Esophagus squamous epithelium (tissue), 5 donors: ENCODE results near the gene KTI12. TPM values are rescaled to one million over a fixed set of nuclear protein-coding genes. Genes with fewer than 3 reads are reported as not detected.

ENCODE experiments used
- DNase-seq: peaks from one replicate; lab custom pipeline; 2025; lab: John Stamatoyannopoulos, UW
- H3K27ac ChIP-seq, 4 donors: fragments of 200-600 bp; sonication (generic); one replicate each; pipeline ENCODE4 v1.5.1; 2016 to 2019; ENCODE audit warnings: mild to moderate bottlenecking in 1 of 4
- H3K27me3 ChIP-seq, 4 donors: fragments of 200-600 bp; sonication (generic); 1 replicate in 3 of 4; 2 replicates in 1 of 4; pipeline versions ENCODE4 v1.5.1 to v1.6.0; 2017 to 2021; ENCODE audit warnings: antibody characterized with exemption in 1 of 4
- H3K36me3 ChIP-seq, 3 donors: fragments of 200-600 bp; sonication (generic); one replicate each; pipeline ENCODE4 v1.5.1; 2016 to 2019
- H3K4me1 ChIP-seq, 3 donors: fragments of 200-600 bp; sonication (generic); one replicate each; pipeline ENCODE4 v1.5.1; 2017 to 2019
- H3K4me3 ChIP-seq, 4 donors: fragments of 200-600 bp; sonication (generic); 1 replicate in 3 of 4; 2 replicates in 1 of 4; pipeline ENCODE4 v1.5.1; 2016 to 2019; ENCODE audit warnings: mild to moderate bottlenecking in 2 of 4, moderate library complexity in 1 of 4
- H3K9me3 ChIP-seq, 3 donors: fragments of 200-600 bp; sonication (generic); one replicate each; pipeline ENCODE4 v1.5.1; 2016 to 2019
- CTCF ChIP-seq, 6 experiments: fragments of 450-650 bp in 4 of 6; fragments of 200-600 bp in 2 of 6; sonication (generic) in 2 of 6; IDR thresholded peaks; one replicate each; pipeline ENCODE4 v1.5.1; 2016 to 2019; ENCODE audit warnings: antibody characterized with exemption in 6 of 6, mild to moderate bottlenecking in 4 of 6, moderate library complexity in 4 of 6
- POLR2A ChIP-seq, 4 donors: fragments of 450-650 bp; IDR thresholded peaks; one replicate each; pipeline ENCODE4 v1.6.1; 2017; ENCODE audit warnings: antibody characterized with exemption in 4 of 4, mild to moderate bottlenecking in 4 of 4, moderate library complexity in 3 of 4
- WGBS, 2 donors: methylation state at CpG; one replicate each; pipeline ENCODE4 v1.1.5; 2018; 5-methylcytosine and 5-hydroxymethylcytosine counted together
- intact Hi-C: fragments of 100-400 bp; cut with DNase I; formaldehyde crosslinking; loops from one replicate; pipeline ENCODE4 v1.15.0; 2022
- total RNA-seq, 4 donors: library from RNA; depleted of rRNA; stranded (reverse); fragments of >200 nt; gene quantifications; one replicate each; pipeline ENCODE4 v1.1.0, GENCODE V29; 2016
- donor health status: DM: yes; HTN: yes; CAD: no.

The KTI12 gene
- total RNA-seq, 4 donors from 2014 or later: 4.8 to 8.6 (median 7.7) TPM

- Histone ChIP-seq H3K4me1 (peaks cover 0 to 19% (median 11%) of the 10 kb centered on the region in 3 donors), H3K27me3 (no peaks in the 10 kb centered on the region), H3K9me3 (no peaks in the 10 kb centered on the region), H3K36me3 (peaks cover 17 to 86% (median 38%) of the 10 kb centered on the region in 3 donors), H3K4me3 (no peak overlapping the region), H3K27ac (no peak overlapping the region)
- WGBS, 2 donors: 86% methylated on average over 2 of the region's 2 CpGs
- TF ChIP-seq CTCF (IDR thresholded peaks at IDR 0.05) (no peak), POLR2A (IDR thresholded peaks at IDR 0.05) (no peak)
- intact Hi-C loops: no loop called here
- no peak for DNase-seq
These were observed 29.6 kb upstream of the KTI12 start for GRCh38 chr1:52063192-52063591.

- H3K4me3 ChIP-seq: no peak overlapping the region
- DNase-seq: no peak
- peaks cover 8 to 36% (median 23%) of the 10 kb centered on the region in 3 donors for H3K4me1 ChIP-seq
- no peak for TF ChIP-seq CTCF (IDR thresholded peaks at IDR 0.05)
- no peak for TF ChIP-seq POLR2A (IDR thresholded peaks at IDR 0.05)
- no peak overlapping the region for H3K27ac ChIP-seq
- H3K36me3 ChIP-seq: peaks cover 16 to 63% (median 27%) of the 10 kb centered on the region in 3 donors
- no peaks in the 10 kb centered on the region for H3K9me3 ChIP-seq
- intact Hi-C loops: no loop called here
- WGBS, 2 donors: 96 to 97% methylated on average over 4 of the region's 4 CpGs
- H3K27me3 ChIP-seq: no peaks in the 10 kb centered on the region
These were observed 27.2 kb upstream of the KTI12 start for GRCh38 chr1:52060822-52061221.

- H3K36me3 ChIP-seq: peaks cover 6 to 53% (median 20%) of the 10 kb centered on the region in 3 donors
- no peaks in the 10 kb centered on the region for H3K9me3 ChIP-seq
- H3K27ac ChIP-seq: peak overlapping the region in 1 of 4 donors; percentile 74
- 88 to 97% methylated on average over 1 of the region's 1 CpG for WGBS, 2 donors
- H3K4me1 ChIP-seq: peaks cover 8 to 36% (median 23%) of the 10 kb centered on the region in 3 donors
- no peak for TF ChIP-seq CTCF (IDR thresholded peaks at IDR 0.05)
- TF ChIP-seq POLR2A (IDR thresholded peaks at IDR 0.05): no peak
- H3K4me3 ChIP-seq: no peak overlapping the region
- no peak for DNase-seq
- no peaks in the 10 kb centered on the region for H3K27me3 ChIP-seq
- intact Hi-C loops: no loop called here
These were observed 26.3 kb upstream of the KTI12 start for GRCh38 chr1:52059888-52060287.

GRCh38 chr1:52059321-52059720 lies 25.7 kb upstream of the KTI12 start:
- H3K9me3 ChIP-seq: no peaks in the 10 kb centered on the region
- H3K4me1 ChIP-seq: peaks cover 12 to 41% (median 27%) of the 10 kb centered on the region in 3 donors
- no peak overlapping the region for H3K4me3 ChIP-seq
- peaks cover 5 to 48% (median 20%) of the 10 kb centered on the region in 3 donors for H3K36me3 ChIP-seq
- TF ChIP-seq CTCF (IDR thresholded peaks at IDR 0.05) (no peak), POLR2A (IDR thresholded peaks at IDR 0.05) (no peak)
- peak overlapping the region; percentile 32 to 96 (median 64) for H3K27ac ChIP-seq
- H3K27me3 ChIP-seq: no peaks in the 10 kb centered on the region
- intact Hi-C loops: no loop called here
- no peak for DNase-seq

GRCh38 chr1:52057876-52058415 lies 24.3 kb upstream of the KTI12 start:
- peaks cover 4 to 37% (median 18%) of the 10 kb centered on the region in 3 donors for H3K36me3 ChIP-seq
- WGBS, 2 donors: 62 to 79% methylated on average over 1 of the region's 1 CpG
- H3K27ac ChIP-seq: peak overlapping the region in 2 of 4 donors; percentile 74 to 96
- H3K27me3 ChIP-seq: no peaks in the 10 kb centered on the region
- peaks cover 14 to 53% (median 38%) of the 10 kb centered on the region in 3 donors for H3K4me1 ChIP-seq
- H3K4me3 ChIP-seq: peak overlapping the region in 1 of 4 donors; percentile 99
- intact Hi-C loops: no loop called here
- H3K9me3 ChIP-seq: no peaks in the 10 kb centered on the region
- DNase-seq: no peak
- no peak for TF ChIP-seq POLR2A (IDR thresholded peaks at IDR 0.05)
- no peak for TF ChIP-seq CTCF (IDR thresholded peaks at IDR 0.05)
